DMS153 (cell line): ENCODE data around the gene ERG.

ENCODE experiments used
- DNase-seq: peaks from one replicate; lab custom pipeline; 2025; lab: John Stamatoyannopoulos, UW

Gene ERG

DNA sequence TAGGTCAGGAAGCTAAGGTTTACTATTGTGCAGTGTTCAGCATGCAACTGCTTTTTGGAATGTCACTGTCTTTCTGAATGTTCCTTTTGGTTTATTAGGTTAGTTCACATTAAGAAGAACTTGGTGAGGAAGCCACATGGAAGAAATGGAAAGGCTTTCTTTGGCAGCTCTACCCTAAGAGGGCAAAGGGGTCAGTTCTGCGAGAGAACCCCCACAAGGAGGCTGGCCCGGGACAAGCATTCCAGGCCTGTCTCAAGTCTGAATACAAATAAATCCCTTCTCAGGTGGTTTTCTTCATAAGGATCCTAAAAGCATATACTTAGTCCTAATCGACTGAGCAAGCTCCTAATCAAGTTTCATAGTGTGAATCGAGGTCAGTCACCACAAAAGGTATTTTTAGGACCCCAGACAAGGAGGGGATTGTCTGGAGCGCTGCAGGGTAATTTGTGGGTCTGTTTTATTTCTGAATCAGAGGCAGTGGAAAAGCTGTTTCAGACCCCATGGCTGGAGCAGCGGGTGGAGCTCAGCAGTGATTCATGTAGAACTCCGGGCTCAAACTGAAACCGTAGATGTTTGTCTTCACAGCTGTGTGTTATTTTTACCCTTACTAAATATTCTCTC, 63.3 kb downstream of the ERG start:
- no peak for DNase-seq

DNA sequence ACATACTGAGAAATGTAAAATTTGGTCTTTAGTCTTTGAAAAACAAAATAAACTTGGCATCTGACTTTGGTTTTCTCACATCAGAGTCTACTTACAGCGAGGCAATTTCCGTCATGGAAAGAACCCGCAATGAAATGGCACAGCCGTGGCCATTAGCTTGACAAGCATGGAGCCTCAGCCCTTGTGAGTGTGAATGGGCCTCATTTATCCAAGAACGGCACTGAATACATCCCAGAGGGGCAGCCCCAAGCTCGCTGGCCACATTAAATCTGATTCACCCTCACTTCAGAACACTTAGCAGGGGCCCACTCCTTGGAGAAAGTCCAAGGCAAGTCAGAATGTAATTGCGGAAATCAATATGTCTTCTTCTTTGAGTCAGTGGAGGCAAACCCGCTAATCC, 64.8 kb downstream of the ERG start:
- DNase-seq, result no peak

DNA sequence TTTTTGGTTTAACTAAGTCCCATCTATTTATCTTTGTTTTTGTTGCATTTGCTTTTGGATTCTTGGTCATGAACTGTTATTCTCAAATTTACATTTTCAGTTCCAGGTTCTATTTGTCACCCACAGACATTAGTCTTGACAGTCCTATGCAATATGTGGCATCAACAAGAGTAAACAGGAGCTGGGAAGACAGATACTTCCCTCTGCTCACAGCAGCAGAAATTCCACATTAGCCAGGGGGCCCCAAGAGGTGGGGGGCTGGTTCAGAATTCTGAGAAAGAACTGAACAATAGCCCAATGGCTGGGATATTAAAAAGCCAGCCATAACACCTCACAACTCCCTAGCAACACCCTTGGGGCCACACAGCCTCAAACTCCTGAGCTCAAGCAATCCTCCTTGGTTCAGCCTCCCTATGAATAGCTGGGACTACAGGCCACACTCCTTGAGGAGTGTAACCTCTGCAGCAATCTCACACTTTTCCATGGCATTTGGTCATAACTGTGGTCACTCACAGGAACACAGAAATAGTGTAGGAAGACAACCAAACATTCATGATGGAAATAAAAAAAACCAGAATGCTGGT, 67.8 kb downstream of the ERG start:
- no peak for DNase-seq

GRCh38 chr21:38429011-38429410, 69.3 kb downstream of the ERG start:
- DNase-seq, result no peak

DNA sequence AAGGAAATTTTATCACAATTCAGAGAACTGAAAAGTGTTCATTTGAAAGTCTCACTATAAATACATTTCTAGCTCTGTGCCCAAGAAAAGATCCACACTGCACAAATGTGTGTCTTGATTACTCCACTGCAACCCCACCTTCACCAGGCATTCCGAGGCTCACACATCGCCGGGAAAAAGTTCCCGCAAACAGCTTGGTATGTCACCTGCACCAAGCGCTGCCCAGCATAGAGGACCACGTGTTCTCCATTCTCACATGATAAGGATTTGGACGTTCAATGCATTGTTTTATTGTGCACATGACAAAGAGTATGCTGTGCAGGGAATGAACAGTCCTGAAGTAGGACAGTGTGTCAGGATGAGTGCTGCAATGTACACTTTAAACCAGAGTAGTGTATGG, 70.1 kb downstream of the ERG start:
- no peak for DNase-seq

GRCh38 chr21:38424305-38425019, 73.8 kb downstream of the ERG start:
- no peak for DNase-seq

DNA sequence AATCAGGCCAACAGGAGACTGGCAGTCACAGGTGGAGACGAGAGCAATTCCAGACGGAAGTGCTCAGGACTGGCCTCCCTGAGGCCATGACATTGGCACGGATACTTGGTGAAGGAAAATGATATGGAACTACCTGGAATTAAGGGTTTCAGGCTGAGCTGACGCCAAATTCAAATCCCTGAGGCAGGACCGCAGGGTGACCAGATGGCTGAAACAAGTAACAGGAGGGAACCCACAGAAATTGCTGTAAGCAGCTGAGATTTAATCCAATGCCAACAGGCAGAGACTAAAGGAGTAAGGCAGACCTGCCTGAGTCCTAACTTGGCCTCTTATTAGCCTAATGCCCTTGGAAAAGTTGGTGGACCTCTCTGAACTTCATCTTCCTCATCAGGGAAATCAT, 76.2 kb downstream of the ERG start:
- DNase-seq, result no peak

DNA sequence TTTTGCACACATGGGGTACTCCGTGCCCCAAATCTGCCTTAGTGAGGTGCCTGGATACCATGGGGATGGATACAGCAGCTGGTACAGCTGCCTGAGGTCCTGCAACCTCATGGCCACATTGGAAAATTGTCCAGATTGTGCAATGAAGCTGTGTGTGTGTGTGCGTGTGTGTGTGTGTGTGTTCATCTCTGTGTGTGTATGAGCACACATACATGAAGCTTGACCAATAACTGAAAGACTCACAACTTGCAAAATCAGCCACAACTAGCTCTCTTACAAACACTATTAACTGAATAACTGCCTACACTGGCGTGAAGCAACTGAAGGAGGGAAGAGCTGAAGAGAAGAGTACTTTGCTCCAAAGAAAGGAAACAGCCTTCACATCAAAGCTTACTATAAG, 78.1 kb downstream of the ERG start:
- no peak for DNase-seq

DNA sequence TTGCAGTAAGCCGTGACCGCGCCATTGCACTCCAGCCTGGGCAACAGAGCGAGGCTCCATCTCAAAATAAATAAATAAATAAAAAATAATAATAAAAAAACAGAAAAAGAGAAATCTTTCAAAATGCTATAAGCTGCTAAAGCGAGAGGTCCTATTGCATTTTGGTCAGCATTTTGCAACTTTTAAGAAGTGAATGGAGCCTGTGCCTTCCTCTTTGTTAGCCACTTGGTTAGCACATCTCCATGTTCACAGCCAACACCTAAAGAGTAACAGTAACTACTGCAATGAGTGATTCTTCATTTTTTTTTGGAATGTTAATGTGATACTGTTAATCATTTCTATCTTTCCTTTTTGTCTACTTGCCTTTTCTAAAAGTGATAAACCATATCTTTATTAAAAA, 80.6 kb downstream of the ERG start:
- DNase-seq, result no peak

DNA sequence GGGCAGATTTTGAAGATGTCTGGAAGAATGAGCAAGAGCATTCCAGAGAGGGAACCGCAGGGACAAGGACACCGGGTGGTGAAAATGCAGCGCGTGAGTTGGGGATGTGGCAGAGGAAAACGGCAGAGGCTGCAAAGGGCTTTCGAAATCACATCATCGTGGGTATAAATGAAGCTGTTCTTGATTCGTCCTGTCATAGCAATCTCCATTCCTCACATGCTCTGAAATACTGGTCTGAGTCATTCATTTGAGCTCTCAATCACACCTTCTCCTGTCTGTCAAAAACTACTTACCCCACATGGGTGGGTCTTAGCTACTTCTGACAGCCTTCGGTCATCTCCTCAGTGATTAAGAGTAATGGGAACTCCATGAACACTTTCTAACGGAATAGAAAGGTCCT, 81.5 kb downstream of the ERG start:
- no peak for DNase-seq

DNA sequence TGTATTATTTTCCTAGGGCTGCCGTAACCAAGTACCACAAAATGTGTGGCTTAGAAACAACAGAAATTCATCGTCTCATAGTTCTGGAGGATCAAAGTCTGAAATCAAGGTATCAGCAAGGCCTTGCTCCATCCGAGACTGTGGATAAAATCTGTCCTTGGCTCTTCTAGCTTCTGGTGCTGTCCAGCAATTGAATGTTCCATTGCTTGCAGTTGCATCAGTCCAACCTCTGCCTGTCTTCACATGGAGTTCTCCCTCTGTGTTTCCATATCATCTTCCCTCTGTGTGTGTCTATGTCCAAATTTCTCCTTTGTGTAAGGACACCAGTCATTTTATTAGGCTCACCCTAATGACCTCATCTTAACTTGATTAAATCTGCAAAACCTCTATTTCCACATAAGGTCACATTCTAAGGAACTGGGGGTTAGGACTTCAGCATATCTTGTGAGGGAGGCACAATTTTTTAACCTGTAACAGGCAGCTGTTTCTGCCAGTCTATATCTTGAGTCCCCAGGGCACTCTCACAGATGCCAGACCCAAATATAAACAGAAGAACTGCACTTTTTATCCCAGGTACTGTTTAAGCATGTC, 84.2 kb downstream of the ERG start:
- DNase-seq, result no peak

GRCh38 chr21:38410466-38410865, 87.8 kb downstream of the ERG start:
- DNase-seq, result no peak

GRCh38 chr21:38409907-38410306, 88.4 kb downstream of the ERG start:
- DNase-seq, result no peak

DNA sequence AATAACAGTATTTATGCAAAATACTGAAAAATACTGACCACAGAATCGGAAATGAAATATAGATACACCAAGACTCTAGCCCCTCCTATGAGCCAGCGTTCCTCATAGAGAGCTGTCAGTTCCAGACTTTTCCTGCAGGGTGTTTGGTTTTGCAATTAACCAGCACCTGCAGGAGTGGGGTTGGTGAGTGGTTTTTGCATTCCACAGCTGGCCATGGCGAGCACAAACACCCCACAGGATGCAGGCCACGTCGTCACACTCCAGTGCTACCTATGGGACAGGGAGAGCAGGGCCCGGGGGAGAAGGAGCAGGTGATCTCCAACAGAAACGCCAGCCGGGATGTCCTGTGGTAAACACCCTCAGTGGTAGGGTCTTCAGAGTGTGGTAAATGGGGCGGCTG, 94.1 kb downstream of the ERG start:
- no peak for DNase-seq

DNA sequence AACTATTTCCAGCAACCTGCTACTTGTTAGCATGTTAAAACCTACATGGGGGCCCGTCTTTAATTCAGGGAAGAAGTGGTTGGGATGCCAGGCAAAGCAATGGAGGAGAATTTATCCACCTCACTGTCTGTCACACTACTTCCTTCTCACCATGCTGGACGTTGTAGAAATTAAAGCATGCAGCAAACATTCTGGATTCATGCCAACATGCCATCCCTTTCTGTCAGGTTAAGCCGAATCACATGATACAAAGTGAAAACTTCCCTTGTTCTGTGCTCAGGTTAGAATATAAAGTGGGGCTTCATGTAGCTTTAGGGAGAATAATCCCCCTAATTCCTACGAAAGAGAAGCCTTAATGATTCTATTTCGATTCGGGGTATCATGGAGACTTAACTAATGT, 95.5 kb downstream of the ERG start:
- DNase-seq, result no peak

DNA sequence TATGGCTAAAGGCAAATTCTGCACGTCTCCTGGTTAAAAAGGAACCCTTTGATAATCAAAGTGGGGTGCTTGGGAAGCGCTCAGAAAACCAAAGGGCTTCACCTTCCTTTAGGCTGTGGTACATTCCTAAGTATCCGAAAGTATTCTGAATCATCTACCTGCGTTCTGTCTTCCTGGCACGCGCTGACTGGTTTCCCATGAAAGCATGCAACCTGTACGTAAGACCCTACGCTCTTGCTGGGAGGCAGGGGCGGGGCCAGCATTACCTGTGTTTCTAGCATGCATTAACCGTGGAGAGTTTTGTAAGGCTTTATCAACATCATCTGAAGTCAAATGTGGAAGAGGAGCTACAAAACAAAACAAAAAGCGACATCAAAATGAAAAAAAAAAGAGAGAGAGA, 96.0 kb downstream of the ERG start:
- DNase-seq, result no peak

DNA sequence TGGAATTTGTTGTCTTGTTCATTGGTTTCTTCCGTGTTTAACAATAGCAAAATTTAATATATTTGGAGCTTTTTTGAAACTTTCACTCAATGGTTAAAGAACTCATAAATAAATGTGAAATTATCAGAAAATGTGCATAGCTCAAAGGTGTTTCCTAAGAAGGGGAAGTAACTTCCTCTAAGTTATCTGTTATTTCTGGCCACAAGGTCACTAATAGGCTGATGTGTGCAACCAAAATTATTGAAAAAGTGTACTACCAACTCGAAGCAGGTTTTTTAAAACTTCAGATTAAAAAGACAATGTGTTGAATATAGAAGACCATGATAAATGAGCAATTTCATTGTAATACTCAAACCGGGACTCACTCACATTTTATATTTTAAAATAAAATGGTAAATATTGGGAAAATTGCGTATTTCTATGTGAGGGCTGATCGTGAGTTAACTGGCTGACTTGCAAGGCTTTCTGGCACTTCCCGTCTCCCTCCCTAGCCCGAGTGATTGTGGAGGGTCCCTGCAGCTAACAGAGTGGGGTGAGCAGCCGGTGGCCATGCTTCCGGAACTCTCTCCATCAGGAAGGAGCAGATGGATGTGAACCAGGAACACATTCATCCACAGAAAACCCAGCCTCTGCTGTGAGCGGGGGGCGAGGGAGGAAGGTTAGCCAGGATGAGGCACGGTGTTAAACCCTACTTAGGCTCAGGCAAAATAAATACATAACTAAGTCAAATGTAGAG, 96.9 kb downstream of the ERG start:
- no peak for DNase-seq

- DNase-seq, result no peak
Measured at GRCh38 chr21:38400195-38400919, 97.9 kb downstream of the ERG start.

- DNase-seq, result no peak
Measured at GRCh38 chr21:38399103-38399502, 99.2 kb downstream of the ERG start.

- DNase-seq, result no peak
Measured at GRCh38 chr21:38396325-38396724, 102.0 kb downstream of the ERG start.

DNA sequence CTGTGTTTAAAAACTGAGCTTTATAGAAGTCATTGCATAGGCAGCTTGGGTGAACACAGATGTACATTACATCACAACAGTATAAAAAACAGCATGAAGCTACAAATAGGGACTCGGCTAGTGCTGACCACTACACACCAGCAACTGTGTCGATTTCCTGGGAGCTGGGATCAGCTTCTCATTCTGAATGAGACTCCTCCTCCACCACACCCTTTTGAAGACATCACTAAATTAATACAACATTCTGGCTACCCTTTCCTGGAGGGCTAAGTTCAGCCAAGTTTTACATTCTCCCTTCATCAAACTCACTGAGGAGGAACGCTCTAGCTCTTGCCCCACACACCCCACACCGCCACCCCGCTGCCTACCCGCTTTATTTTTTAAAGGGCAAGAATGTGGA, 102.7 kb downstream of the ERG start:
- no peak for DNase-seq

GRCh38 chr21:38392661-38393060, 105.6 kb downstream of the ERG start:
- DNase-seq, result no peak
